Gastrocnemius medialis (tissue), 4 donors: Measurements from ENCODE around the gene LZTR1.

Experiments
- CTCF ChIP-seq, 5 experiments: fragments of 450-650 bp in 3 of 5; fragments of 200-600 bp in 2 of 5; sonication (generic) in 2 of 5; IDR thresholded peaks in 4 of 5; conservative IDR thresholded peaks in 1 of 5; 1 replicate in 4 of 5; 2 replicates in 1 of 5; pipeline ENCODE4 v1.5.1; 2016 to 2019; ENCODE audit warnings: antibody characterized with exemption in 5 of 5, mild to moderate bottlenecking in 3 of 5, moderate library complexity in 3 of 5
- POLR2A ChIP-seq, 2 donors: fragments of 450-650 bp; IDR thresholded peaks; one replicate each; pipeline ENCODE4 v1.6.1; 2017; ENCODE audit warnings: antibody characterized with exemption in 2 of 2, mild to moderate bottlenecking in 2 of 2, moderate library complexity in 2 of 2

GRCh38 chr22:20992456-20993303, 10.6 kb downstream of the LZTR1 start:
- TF ChIP-seq POLR2A (IDR thresholded peaks at IDR 0.05): no peak
- no peak for TF ChIP-seq CTCF (IDR thresholded peaks at IDR 0.05 in 4 of 5, conservative IDR thresholded peaks at IDR 0.05 in 1 of 5)
